HEK293T (cell line): ENCODE results near the gene RNF123.

ENCODE experiments used
- CTCF ChIA-PET: fragments of 350-600 bp; formaldehyde crosslinking; extraction: SDS; loops from one replicate; lab custom pipeline; 2021; ENCODE audit warnings: antibody characterized with exemption, inconsistent platforms; lab: Yijun Ruan, JAX
- POLR2A ChIA-PET: fragments of 350-600 bp; formaldehyde crosslinking; extraction: SDS; loops from one replicate; lab custom pipeline; 2020; ENCODE audit warnings: antibody characterized with exemption, inconsistent platforms; lab: Yijun Ruan, JAX
- DNase-seq: peaks from one replicate; pipeline ENCODE4 v3.0.0; 2012; ENCODE audit warnings: mixed read lengths; ENCODE audit errors: extremely low spot score
- ARNT ChIP-seq: fragments of 450-650 bp; IDR thresholded peaks from 2 replicates; pipeline ENCODE4 v1.6.1; 2017; ENCODE audit warnings: mild to moderate bottlenecking
- BHLHE40 ChIP-seq: fragments of 450-650 bp; IDR thresholded peaks from 2 replicates; pipeline ENCODE4 v1.6.1; 2016; ENCODE audit warnings: mild to moderate bottlenecking, moderate library complexity, borderline replicate concordance
- CTBP1 ChIP-seq: fragments of 450-650 bp; IDR thresholded peaks from 2 replicates; pipeline ENCODE4 v1.6.1; 2016; ENCODE audit warnings: borderline replicate concordance
- ELF4 ChIP-seq: fragments of 450-650 bp; IDR thresholded peaks from 2 replicates; pipeline ENCODE4 v1.6.1; 2017; ENCODE audit warnings: antibody characterized with exemption
- FOXA1 ChIP-seq: fragments of 450-650 bp; IDR thresholded peaks from 2 replicates; pipeline ENCODE4 v1.6.1; 2016; ENCODE audit warnings: mild to moderate bottlenecking
- FOXK2 ChIP-seq: fragments of 450-650 bp; IDR thresholded peaks from 2 replicates; pipeline ENCODE4 v1.6.1; 2016; ENCODE audit warnings: mild to moderate bottlenecking
- FOXM1 ChIP-seq: fragments of 450-650 bp; IDR thresholded peaks from 2 replicates; pipeline ENCODE4 v1.6.1; 2017; ENCODE audit warnings: mild to moderate bottlenecking, borderline replicate concordance
- HDGF ChIP-seq: fragments of 450-650 bp; IDR thresholded peaks from 2 replicates; pipeline ENCODE4 v1.6.1; 2017; ENCODE audit warnings: antibody characterized with exemption, borderline replicate concordance
- L3MBTL2 ChIP-seq: fragments of 450-650 bp; conservative IDR thresholded peaks from 2 replicates; pipeline ENCODE4 v1.6.1; 2016; ENCODE audit warnings: mild to moderate bottlenecking
- LEF1 ChIP-seq: fragments of 450-650 bp; IDR thresholded peaks from 2 replicates; pipeline ENCODE4 v1.6.1; 2017; ENCODE audit warnings: mild to moderate bottlenecking, borderline replicate concordance
- NFRKB ChIP-seq: fragments of 450-650 bp; IDR thresholded peaks from 2 replicates; pipeline ENCODE4 v1.6.1; 2016; ENCODE audit warnings: mild to moderate bottlenecking, moderate library complexity
- SP1 ChIP-seq: fragments of 450-650 bp; IDR thresholded peaks from 2 replicates; pipeline ENCODE4 v1.6.1; 2017
- SUZ12 ChIP-seq: fragments of 450-650 bp; IDR thresholded peaks from 2 replicates; pipeline ENCODE4 v1.6.1; 2016; ENCODE audit warnings: mild to moderate bottlenecking
- TARDBP ChIP-seq: fragments of 450-650 bp; IDR thresholded peaks from 2 replicates; pipeline ENCODE4 v1.6.1; 2016
- ZNF384 ChIP-seq: fragments of 450-650 bp; IDR thresholded peaks from 2 replicates; pipeline ENCODE4 v1.6.1; 2016
- TF ChIP-seq, protein P1 (sequence below): fragments of 450-650 bp; IDR thresholded peaks from 2 replicates; pipeline ENCODE4 v1.6.1; 2016

Gene RNF123

DNA sequence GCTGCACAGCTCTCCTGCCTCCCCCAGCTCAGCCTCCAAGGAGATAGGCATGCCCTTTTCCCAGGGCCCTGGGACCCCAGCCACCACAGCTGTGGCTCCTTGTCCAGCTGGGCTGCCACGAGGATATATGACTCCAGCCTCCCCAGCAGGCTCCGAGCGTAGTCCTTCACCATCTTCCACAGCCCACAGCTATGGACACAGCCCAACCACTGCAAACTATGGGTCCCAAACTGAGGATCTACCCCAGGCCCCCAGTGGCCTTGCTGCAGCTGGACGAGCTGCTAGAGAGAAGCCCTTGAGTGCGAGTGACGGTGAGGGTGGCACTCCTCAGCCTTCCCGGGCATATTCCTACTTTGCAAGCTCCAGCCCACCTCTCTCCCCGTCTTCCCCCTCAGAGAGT, 35.7 kb upstream of the RNF123 start:
- ChIA-PET POLR2A (no interaction called here), CTCF (no interaction called here)
- no peak for TF ChIP-seq SP1
- TF ChIP-seq CTBP1, result no peak
- TF ChIP-seq ZNF384, result no peak
- no peak for TF ChIP-seq FOXK2
- TF ChIP-seq, protein P1, sequence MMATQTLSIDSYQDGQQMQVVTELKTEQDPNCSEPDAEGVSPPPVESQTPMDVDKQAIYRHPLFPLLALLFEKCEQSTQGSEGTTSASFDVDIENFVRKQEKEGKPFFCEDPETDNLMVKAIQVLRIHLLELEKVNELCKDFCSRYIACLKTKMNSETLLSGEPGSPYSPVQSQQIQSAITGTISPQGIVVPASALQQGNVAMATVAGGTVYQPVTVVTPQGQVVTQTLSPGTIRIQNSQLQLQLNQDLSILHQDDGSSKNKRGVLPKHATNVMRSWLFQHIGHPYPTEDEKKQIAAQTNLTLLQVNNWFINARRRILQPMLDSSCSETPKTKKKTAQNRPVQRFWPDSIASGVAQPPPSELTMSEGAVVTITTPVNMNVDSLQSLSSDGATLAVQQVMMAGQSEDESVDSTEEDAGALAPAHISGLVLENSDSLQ, result no peak
- no peak for TF ChIP-seq ARNT
- TF ChIP-seq ELF4, result no peak
- no peak for TF ChIP-seq L3MBTL2
- no peak for TF ChIP-seq NFRKB
- no peak for TF ChIP-seq FOXA1
- TF ChIP-seq FOXM1, result no peak
- TF ChIP-seq TARDBP, result no peak
- TF ChIP-seq BHLHE40, result no peak
- no peak for TF ChIP-seq LEF1
- no peak for TF ChIP-seq SUZ12
- TF ChIP-seq HDGF, result no peak
- no peak for DNase-seq

DNA sequence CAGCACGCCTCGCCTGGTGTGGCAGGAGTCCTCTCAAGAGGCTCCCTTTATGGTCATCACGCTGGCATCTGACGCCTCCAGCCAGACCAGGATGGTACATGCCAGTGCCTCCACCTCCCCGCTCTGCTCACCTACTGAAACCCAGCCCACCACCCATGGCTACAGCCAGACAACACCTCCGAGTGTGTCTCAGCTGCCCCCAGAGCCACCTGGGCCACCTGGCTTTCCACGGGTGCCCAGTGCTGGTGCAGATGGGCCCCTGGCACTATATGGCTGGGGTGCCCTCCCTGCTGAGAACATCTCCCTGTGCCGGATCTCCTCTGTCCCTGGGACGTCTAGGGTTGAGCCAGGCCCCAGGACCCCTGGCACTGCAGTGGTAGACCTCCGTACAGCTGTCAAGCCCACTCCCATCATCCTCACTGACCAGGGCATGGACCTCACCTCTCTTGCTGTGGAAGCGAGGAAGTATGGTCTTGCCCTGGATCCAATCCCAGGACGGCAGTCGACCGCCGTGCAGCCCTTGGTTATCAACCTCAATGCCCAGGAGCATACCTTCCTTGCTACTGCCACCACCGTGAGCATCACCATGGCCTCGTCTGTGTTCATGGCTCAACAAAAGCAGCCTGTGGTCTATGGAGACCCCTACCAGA, 35.1 kb upstream of the RNF123 start:
- no peak for DNase-seq
- POLR2A ChIA-PET, result no interaction called here
- CTCF ChIA-PET, result no interaction called here
- TF ChIP-seq FOXA1 (no peak), ARNT (no peak), HDGF (no peak), FOXM1 (no peak), NFRKB (no peak), TARDBP (no peak), CTBP1 (no peak), SUZ12 (no peak), LEF1 (no peak), FOXK2 (no peak), ELF4 (no peak), SP1 (no peak), BHLHE40 (no peak)

DNA sequence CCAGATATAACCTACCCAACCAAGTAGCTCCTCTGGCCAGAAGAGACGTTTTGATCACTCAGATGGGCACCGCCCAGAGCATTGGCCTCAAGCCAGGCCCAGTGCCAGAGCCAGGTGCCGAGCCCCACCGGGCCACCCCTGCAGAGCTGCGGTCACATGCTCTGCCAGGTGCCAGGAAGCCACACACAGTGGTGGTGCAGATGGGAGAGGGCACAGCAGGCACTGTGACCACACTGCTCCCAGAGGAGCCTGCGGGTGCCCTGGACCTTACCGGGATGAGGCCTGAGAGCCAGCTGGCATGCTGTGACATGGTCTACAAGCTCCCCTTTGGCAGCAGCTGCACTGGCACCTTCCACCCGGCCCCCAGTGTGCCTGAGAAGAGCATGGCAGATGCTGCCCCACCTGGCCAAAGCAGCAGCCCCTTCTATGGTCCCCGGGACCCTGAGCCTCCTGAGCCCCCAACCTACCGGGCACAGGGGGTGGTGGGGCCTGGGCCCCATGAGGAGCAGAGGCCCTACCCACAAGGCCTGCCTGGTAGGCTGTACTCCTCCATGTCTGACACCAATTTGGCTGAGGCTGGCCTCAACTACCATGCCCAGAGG, 34.3 kb upstream of the RNF123 start:
- no peak for DNase-seq
- TF ChIP-seq LEF1 (no peak), FOXK2 (no peak), BHLHE40 (no peak), ELF4 (no peak), HDGF (no peak), L3MBTL2 (no peak), ZNF384 (no peak), FOXM1 (no peak)
- CTCF ChIA-PET, result no interaction called here
- POLR2A ChIA-PET, result interaction anchor here (0.7 kb wide), 1 partner anchor 13 kb away, joined by 4 read pairs; no protein-coding TSS in a partner anchor

DNA sequence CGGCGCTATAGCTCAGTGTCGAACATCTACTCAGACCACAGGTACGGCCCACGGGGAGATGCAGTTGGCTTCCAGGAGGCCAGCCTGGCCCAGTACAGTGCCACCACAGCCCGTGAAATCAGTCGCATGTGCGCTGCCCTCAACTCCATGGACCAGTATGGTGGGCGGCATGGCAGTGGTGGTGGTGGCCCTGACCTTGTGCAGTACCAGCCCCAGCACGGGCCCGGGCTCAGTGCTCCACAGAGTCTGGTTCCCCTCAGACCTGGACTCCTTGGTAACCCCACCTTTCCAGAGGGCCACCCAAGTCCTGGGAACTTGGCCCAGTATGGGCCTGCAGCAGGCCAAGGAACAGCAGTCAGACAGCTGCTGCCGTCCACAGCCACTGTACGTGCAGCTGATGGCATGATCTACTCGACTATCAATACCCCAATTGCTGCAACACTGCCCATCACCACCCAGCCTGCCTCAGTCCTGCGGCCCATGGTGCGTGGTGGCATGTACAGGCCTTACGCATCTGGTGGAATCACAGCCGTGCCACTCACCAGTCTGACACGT, 33.5 kb upstream of the RNF123 start:
- POLR2A ChIA-PET, result no interaction called here
- no peak for TF ChIP-seq CTBP1
- no peak for TF ChIP-seq SUZ12
- no peak for TF ChIP-seq FOXK2
- no peak for TF ChIP-seq HDGF
- no peak for TF ChIP-seq ZNF384
- no peak for TF ChIP-seq ELF4
- TF ChIP-seq BHLHE40, result no peak
- no peak for TF ChIP-seq NFRKB
- TF ChIP-seq ARNT, result no peak
- TF ChIP-seq LEF1, result no peak
- TF ChIP-seq L3MBTL2, result no peak
- no peak for TF ChIP-seq FOXM1
- no peak for TF ChIP-seq TARDBP
- no peak for TF ChIP-seq FOXA1
- TF ChIP-seq, protein P1, result no peak
- TF ChIP-seq SP1, result no peak
- no peak for DNase-seq
- CTCF ChIA-PET, result no interaction called here

DNA sequence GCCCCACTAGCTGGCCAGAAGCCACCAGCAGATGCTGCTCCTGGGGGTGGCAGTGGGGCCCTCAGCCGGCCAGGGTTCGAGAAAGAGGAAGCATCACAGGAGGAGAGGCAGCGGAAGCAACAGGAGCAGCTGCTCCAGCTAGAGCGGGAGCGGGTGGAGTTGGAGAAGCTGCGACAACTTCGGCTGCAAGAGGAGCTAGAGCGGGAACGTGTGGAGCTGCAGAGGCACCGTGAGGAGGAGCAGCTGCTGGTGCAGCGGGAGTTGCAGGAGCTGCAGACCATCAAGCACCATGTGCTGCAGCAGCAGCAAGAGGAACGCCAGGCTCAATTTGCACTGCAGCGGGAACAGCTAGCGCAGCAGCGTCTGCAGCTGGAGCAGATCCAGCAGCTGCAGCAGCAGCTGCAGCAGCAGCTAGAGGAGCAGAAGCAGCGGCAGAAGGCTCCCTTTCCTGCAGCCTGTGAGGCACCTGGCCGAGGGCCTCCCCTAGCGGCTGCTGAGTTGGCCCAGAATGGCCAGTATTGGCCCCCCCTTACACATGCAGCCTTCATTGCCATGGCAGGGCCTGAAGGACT, 32.7 kb upstream of the RNF123 start:
- TF ChIP-seq CTBP1 (no peak), HDGF (no peak), FOXA1 (no peak), TARDBP (no peak), FOXM1 (no peak), ARNT (no peak), SP1 (no peak), LEF1 (no peak), FOXK2 (no peak), SUZ12 (no peak)
- TF ChIP-seq, protein P1, result no peak
- ChIA-PET POLR2A (no interaction called here), CTCF (no interaction called here)
- DNase-seq, result no peak
